ENCODE measurements around the gene SCARB1. TPM values are rescaled to one million over a fixed set of nuclear protein-coding genes. Genes with fewer than 3 reads are reported as not detected.

The SCARB1 gene
- total RNA-seq, 1 experiment from 2014 or later, result 31.3 TPM

GRCh38 chr12:124831590-124831989 lies 32.1 kb downstream of the SCARB1 start:
- peaks cover 5% of the 10 kb centered on the region for H3K4me1 ChIP-seq (ENCODE audit: insufficient read depth, low read length)
- H2BK20ac ChIP-seq (ENCODE audit: low read depth, low read length, poor library complexity, severe bottlenecking), result no peak overlapping the region
- no peaks in the 10 kb centered on the region for H3K79me1 ChIP-seq (ENCODE audit: insufficient read depth, low read depth, low read length, poor library complexity, severe bottlenecking)
- no peak overlapping the region for H4K8ac ChIP-seq (replicated peaks; ENCODE audit: insufficient read length, low read depth, low read length)
- H2BK15ac ChIP-seq (ENCODE audit: low read depth, low read length), result no peak overlapping the region
- H3K56ac ChIP-seq (ENCODE audit: insufficient read length, low read depth, low read length), result no peak overlapping the region
- H2BK5ac ChIP-seq (ENCODE audit: insufficient read length, low read length), result no peak overlapping the region
- H3K18ac ChIP-seq (ENCODE audit: insufficient read length, low read depth, low read length), result no peak overlapping the region
- no peak overlapping the region for H2AK5ac ChIP-seq (ENCODE audit: insufficient read length, low read length)
- no peak overlapping the region for H4K91ac ChIP-seq (ENCODE audit: insufficient read length, low read depth, low read length)
- H4K20me1 ChIP-seq (ENCODE audit: control insufficient read depth, insufficient read depth, insufficient read length), result no peaks in the 10 kb centered on the region
- Mint-ChIP-seq H3K4me3 (no peak overlapping the region), H3K9me3 (peaks cover 0 to 4% of the 10 kb centered on the region in 2 experiments; a peak in 1 of 5 replicates), H3K27ac (peak overlapping the region in 1 of 3 experiments; percentile 66; a peak in 3 of 7 replicates), H3K27me3 (ENCODE audit: low read depth) (peaks cover 19% of the 10 kb centered on the region), H3K36me3 (ENCODE audit: insufficient read depth in 1 of 3, low read depth in 3 of 3) (peaks cover 0 to 14% (median 0%) of the 10 kb centered on the region in 3 experiments; a peak in 5 of 7 replicates), H3K4me1 (peaks cover 39 to 40% of the 10 kb centered on the region in 2 experiments)
- TF ChIP-seq, protein P1, sequence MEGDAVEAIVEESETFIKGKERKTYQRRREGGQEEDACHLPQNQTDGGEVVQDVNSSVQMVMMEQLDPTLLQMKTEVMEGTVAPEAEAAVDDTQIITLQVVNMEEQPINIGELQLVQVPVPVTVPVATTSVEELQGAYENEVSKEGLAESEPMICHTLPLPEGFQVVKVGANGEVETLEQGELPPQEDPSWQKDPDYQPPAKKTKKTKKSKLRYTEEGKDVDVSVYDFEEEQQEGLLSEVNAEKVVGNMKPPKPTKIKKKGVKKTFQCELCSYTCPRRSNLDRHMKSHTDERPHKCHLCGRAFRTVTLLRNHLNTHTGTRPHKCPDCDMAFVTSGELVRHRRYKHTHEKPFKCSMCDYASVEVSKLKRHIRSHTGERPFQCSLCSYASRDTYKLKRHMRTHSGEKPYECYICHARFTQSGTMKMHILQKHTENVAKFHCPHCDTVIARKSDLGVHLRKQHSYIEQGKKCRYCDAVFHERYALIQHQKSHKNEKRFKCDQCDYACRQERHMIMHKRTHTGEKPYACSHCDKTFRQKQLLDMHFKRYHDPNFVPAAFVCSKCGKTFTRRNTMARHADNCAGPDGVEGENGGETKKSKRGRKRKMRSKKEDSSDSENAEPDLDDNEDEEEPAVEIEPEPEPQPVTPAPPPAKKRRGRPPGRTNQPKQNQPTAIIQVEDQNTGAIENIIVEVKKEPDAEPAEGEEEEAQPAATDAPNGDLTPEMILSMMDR (conservative IDR thresholded peaks at IDR 0.05), result no peak
- H3K27me3 ChIP-seq (ENCODE audit: insufficient read depth, low read length), result no peaks in the 10 kb centered on the region
- H2BK120ac ChIP-seq (ENCODE audit: low read depth, low read length, poor library complexity, severe bottlenecking), result no peak overlapping the region
- no peak overlapping the region for H3K23ac ChIP-seq (ENCODE audit: insufficient read length, low read depth, low read length)
- no CpG with 5 or more reads among the region's 8 CpGs for WGBS (ENCODE audit: extremely low coverage, insufficient read length, low lambda C conversion rate)
- H3K79me2 ChIP-seq (ENCODE audit: insufficient read depth, low read length), result peaks cover 2% of the 10 kb centered on the region; the same call in 1 of the 2 replicates
- H3T11ph ChIP-seq (ENCODE audit: low read length), result no peak overlapping the region
- no peak for DNase-seq
- H4K5ac ChIP-seq (ENCODE audit: insufficient read length, low read depth, low read length), result no peak overlapping the region
- no peak overlapping the region for H3K14ac ChIP-seq (ENCODE audit: insufficient read depth, low read length)
- H3K23me2 ChIP-seq (ENCODE audit: insufficient read length, low read depth, low read length, poor library complexity, severe bottlenecking), result no peaks in the 10 kb centered on the region
- no peak overlapping the region for H3K27ac ChIP-seq (ENCODE audit: insufficient read length, low read depth, low read length)
- H3K4ac ChIP-seq (ENCODE audit: low read depth, low read length), result no peak overlapping the region
- no peak overlapping the region for H3K9ac ChIP-seq (ENCODE audit: extremely low read depth, insufficient read length, low read length)
- no peak overlapping the region for H2AFZ ChIP-seq (ENCODE audit: low read length)
- no peak overlapping the region for H2BK12ac ChIP-seq (ENCODE audit: insufficient read length, low read depth, low read length)
- no peak overlapping the region for H3K4me2 ChIP-seq (ENCODE audit: insufficient read depth, insufficient read length, low read length)
- no peaks in the 10 kb centered on the region for H3K9me3 ChIP-seq (ENCODE audit: control insufficient read depth, low read depth, low read length)
